Upper lobe of left lung (tissue), 4 donors: ENCODE results near the gene OR6J1.

Experiments
- EP300 ChIP-seq, 4 donors: sonication (generic); formaldehyde crosslinking; IDR thresholded peaks; one replicate each; pipeline ENCODE4 v1.5.1; 2017; ENCODE audit warnings: antibody characterized with exemption in 4 of 4, control low read depth in 2 of 4
- POLR2A ChIP-seq, 4 donors: fragments of 450-650 bp; IDR thresholded peaks; one replicate each; pipeline ENCODE4 v1.5.1; 2016 to 2017; ENCODE audit warnings: antibody characterized with exemption in 4 of 4, mild to moderate bottlenecking in 2 of 4
- POLR2AphosphoS5 ChIP-seq, 2 donors: sonication (generic); formaldehyde crosslinking; IDR thresholded peaks; one replicate each; pipeline ENCODE4 v1.5.1; 2017; ENCODE audit warnings: antibody characterized with exemption in 2 of 2
- TF ChIP-seq, protein P1 (sequence below), 6 experiments: fragments of 450-650 bp in 4 of 6; fragments of 200-600 bp in 2 of 6; sonication (generic) in 2 of 6; IDR thresholded peaks; one replicate each; pipeline ENCODE4 v1.5.1; 2016 to 2019; ENCODE audit warnings: antibody characterized with exemption in 6 of 6

DNA sequence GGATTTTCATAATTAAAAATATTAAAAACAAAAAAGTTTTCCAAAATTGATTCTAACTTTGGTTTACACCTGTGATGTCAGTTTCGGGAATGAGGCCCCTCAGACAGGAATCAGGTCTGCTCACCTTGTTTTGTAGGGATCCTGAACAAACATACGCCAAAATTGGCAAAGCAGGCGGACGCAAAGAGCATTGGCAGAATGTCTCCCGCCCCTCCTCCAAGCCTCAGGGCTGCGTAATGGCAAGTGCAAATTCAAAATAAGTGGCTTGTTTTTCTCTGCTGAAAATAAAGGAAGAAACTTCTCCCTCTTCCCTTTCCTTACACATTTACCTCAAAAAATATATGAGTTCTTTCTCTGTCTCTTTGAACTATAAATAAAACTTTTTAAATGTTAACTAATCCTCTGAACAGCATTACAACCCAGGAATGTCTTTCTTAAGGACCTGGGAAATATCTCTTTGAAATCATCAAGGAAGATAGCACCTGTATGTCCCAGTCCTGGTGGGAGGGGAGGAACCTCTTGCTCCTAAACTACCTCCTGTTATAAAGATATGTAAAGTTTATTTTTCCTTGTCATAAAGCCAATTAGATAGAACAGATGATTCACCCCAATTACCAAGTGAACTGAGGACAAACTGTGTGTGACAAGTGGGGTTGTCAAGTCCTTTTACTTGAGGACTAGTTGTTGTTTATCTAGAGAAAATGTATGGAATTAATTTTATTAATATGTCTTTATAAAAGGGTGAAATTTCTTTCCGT is 16.5 kb downstream of the OR6J1 start:
- TF ChIP-seq, protein P1, sequence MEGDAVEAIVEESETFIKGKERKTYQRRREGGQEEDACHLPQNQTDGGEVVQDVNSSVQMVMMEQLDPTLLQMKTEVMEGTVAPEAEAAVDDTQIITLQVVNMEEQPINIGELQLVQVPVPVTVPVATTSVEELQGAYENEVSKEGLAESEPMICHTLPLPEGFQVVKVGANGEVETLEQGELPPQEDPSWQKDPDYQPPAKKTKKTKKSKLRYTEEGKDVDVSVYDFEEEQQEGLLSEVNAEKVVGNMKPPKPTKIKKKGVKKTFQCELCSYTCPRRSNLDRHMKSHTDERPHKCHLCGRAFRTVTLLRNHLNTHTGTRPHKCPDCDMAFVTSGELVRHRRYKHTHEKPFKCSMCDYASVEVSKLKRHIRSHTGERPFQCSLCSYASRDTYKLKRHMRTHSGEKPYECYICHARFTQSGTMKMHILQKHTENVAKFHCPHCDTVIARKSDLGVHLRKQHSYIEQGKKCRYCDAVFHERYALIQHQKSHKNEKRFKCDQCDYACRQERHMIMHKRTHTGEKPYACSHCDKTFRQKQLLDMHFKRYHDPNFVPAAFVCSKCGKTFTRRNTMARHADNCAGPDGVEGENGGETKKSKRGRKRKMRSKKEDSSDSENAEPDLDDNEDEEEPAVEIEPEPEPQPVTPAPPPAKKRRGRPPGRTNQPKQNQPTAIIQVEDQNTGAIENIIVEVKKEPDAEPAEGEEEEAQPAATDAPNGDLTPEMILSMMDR (IDR thresholded peaks at IDR 0.05), result no peak
- TF ChIP-seq EP300 (IDR thresholded peaks at IDR 0.05), result no peak
- no peak for TF ChIP-seq POLR2A (IDR thresholded peaks at IDR 0.05)
- no peak for TF ChIP-seq POLR2AphosphoS5 (IDR thresholded peaks at IDR 0.05)
